HCT116 (cell line): ENCODE results near the gene CPNE4. TPM values are rescaled to one million over a fixed set of nuclear protein-coding genes. Genes with fewer than 3 reads are reported as not detected.

Source experiments
- ATAC-seq: fragments of 200-7000 bp; cut with Tn5 transposase; 2 replicates; pipeline ENCODE4 v1.9.1; 2020; ENCODE audit warnings: mild to moderate bottlenecking, moderate library complexity
- BruUV-seq: library from RNA; stranded (reverse); fragments of 400-500 nt; replicated peaks from 2 replicates; lab custom pipeline; 2021; lab: Mats Ljungman, UMichigan
- CTCF ChIA-PET: fragments of 300-600 bp; sonication (Branson Sonifier 250); formaldehyde crosslinking; loops from one replicate; lab custom pipeline; 2021; ENCODE audit warnings: antibody characterized with exemption; lab: Charles Lee
- POLR2A ChIA-PET: fragments of 300-600, 350-600 bp; sonication (Branson Sonifier 250); formaldehyde crosslinking; loops from one replicate; lab custom pipeline; 2021; ENCODE audit warnings: antibody characterized with exemption; lab: Charles Lee
- RAD21 ChIA-PET, 2 experiments: fragments of 300-600 bp; sonication (Branson Sonifier 250); formaldehyde crosslinking; loops; one replicate each; lab custom pipeline; 2023; ENCODE audit warnings: low total read pairs in 2 of 2; ENCODE audit not compliant: uncharacterized antibody in 2 of 2, unreplicated experiment in 2 of 2, low non-redundant PET in 1 of 2; lab: Charles Lee
- DNase-seq: peaks from one replicate; pipeline ENCODE4 v3.0.0-alpha.2; 2010; ENCODE audit warnings: low read depth, low spot score
- H2AFZ ChIP-seq: fragments of 200-600 bp; shearing (Covaris generic), sonication (generic); 2 replicates; pipeline ENCODE4 v1.6.1; 2017; ENCODE audit warnings: low read depth, mixed run types, mixed read lengths, antibody characterized with exemption, low read length; ENCODE audit not compliant: poor library complexity, severe bottlenecking
- H3K27ac ChIP-seq: 2 replicates; pipeline ENCODE4 v1.5.1; 2012; ENCODE audit warnings: low read depth, low read length
- H3K27me3 ChIP-seq: fragments of 200-600 bp; sonication (generic); 2 replicates; pipeline ENCODE4 v1.6.1; 2016; ENCODE audit warnings: mixed run types, low read length, mixed read lengths; ENCODE audit not compliant: insufficient read depth
- H3K36me3 ChIP-seq, 2 experiments: fragments of 200-500 bp in 1 of 2; fragments of 200-600 bp in 1 of 2; sonication (Bioruptor generic) in 1 of 2; sonication (generic) in 1 of 2; 2 replicates each; pipeline versions ENCODE4 v1.5.1 to v1.6.1; 2014 to 2016; ENCODE audit warnings: low read length in 2 of 2, inconsistent platforms in 1 of 2, mixed read lengths in 1 of 2, mixed run types in 1 of 2; ENCODE audit not compliant: insufficient read depth in 2 of 2, control insufficient read depth in 1 of 2
- H3K4me1 ChIP-seq, 2 experiments: fragments of 200-600 bp in 1 of 2; sonication (generic) in 1 of 2; 2 replicates each; pipeline versions ENCODE4 v1.5.1 to v1.6.1; 2012 to 2017; ENCODE audit warnings: low read length in 2 of 2, inconsistent platforms in 1 of 2, mild to moderate bottlenecking in 1 of 2, mixed read lengths in 1 of 2, mixed run types in 1 of 2, moderate library complexity in 1 of 2; ENCODE audit not compliant: insufficient read depth in 2 of 2, control insufficient read depth in 1 of 2
- H3K4me2 ChIP-seq: fragments of 200-600 bp; sonication (generic); 2 replicates; pipeline ENCODE4 v1.6.1; 2017; ENCODE audit warnings: mixed run types, low read length, mixed read lengths
- H3K4me3 ChIP-seq, 2 experiments: fragments of 200-600 bp in 1 of 2; sonication (generic) in 1 of 2; replicated peaks in 1 of 2; 2 replicates each; pipeline ENCODE4 v1.5.1; 2011 to 2016; ENCODE audit warnings: low read length in 2 of 2, control low read depth in 1 of 2, low read depth in 1 of 2, mild to moderate bottlenecking in 1 of 2, mixed read lengths in 1 of 2, mixed run types in 1 of 2
- H3K79me2 ChIP-seq: fragments of 200-600 bp; sonication (generic); 2 replicates; pipeline ENCODE4 v1.6.1; 2017; ENCODE audit warnings: mild to moderate bottlenecking, mixed run types, low read length, moderate library complexity, mixed read lengths; ENCODE audit not compliant: insufficient read depth
- H3K9ac ChIP-seq: fragments of 200-600 bp; sonication (generic); 2 replicates; pipeline ENCODE4 v1.6.1; 2016; ENCODE audit warnings: low read length, mixed read lengths
- H3K9me2 ChIP-seq: fragments of 200-600 bp; sonication (generic), shearing (Covaris generic); 2 replicates; pipeline ENCODE4 v1.6.1; 2017; ENCODE audit warnings: mixed run types, mild to moderate bottlenecking, moderate library complexity; ENCODE audit not compliant: insufficient read depth
- H3K9me3 ChIP-seq, 2 experiments: fragments of 200-500 bp in 1 of 2; fragments of 200-600 bp in 1 of 2; sonication (Bioruptor generic) in 1 of 2; sonication (generic) in 1 of 2; 2 replicates each; pipeline ENCODE4 v1.6.1; 2014 to 2017; ENCODE audit warnings: low read length in 2 of 2, mixed read lengths in 2 of 2, inconsistent platforms in 1 of 2, low read depth in 1 of 2, mild to moderate bottlenecking in 1 of 2, mixed run types in 1 of 2, moderate library complexity in 1 of 2; ENCODE audit not compliant: control insufficient read depth in 1 of 2, insufficient read depth in 1 of 2
- H4K20me1 ChIP-seq: fragments of 200-600 bp; sonication (generic), shearing (Covaris generic); 2 replicates; pipeline ENCODE4 v1.6.1; 2017; ENCODE audit warnings: mixed run types, mild to moderate bottlenecking, moderate library complexity; ENCODE audit not compliant: insufficient read depth
- CBX3 ChIP-seq: IDR thresholded peaks from 2 replicates; pipeline ENCODE4 v1.6.1; 2012; ENCODE audit warnings: low read depth
- CEBPB ChIP-seq: IDR thresholded peaks from 2 replicates; pipeline ENCODE4 v1.6.1; 2012; ENCODE audit warnings: low read depth
- EGR1 ChIP-seq: IDR thresholded peaks from 2 replicates; pipeline ENCODE4 v1.6.1; 2012; ENCODE audit warnings: low read depth
- ELF1 ChIP-seq: IDR thresholded peaks from 2 replicates; pipeline ENCODE4 v1.6.1; 2012; ENCODE audit warnings: low read depth, borderline replicate concordance
- EZH2 ChIP-seq: fragments of 200-600 bp; sonication (generic); IDR thresholded peaks from 2 replicates; pipeline ENCODE4 v1.6.1; 2017; ENCODE audit warnings: antibody characterized with exemption, mixed run types
- EZH2phosphoT487 ChIP-seq: fragments of 200-600 bp; IDR thresholded peaks from 2 replicates; pipeline ENCODE4 v1.6.1; 2018; ENCODE audit warnings: antibody characterized with exemption, borderline replicate concordance
- JUND ChIP-seq: IDR thresholded peaks from 2 replicates; pipeline ENCODE4 v1.6.1; 2012
- POLR2AphosphoS5 ChIP-seq: IDR thresholded peaks from 2 replicates; pipeline ENCODE4 v1.6.1; 2011; ENCODE audit warnings: mild to moderate bottlenecking, low read depth, low read length, moderate library complexity
- RAD21 ChIP-seq: IDR thresholded peaks from 2 replicates; pipeline ENCODE4 v1.6.1; 2012; ENCODE audit warnings: low read depth, mild to moderate bottlenecking
- SIN3A ChIP-seq: IDR thresholded peaks from 2 replicates; pipeline ENCODE4 v1.6.1; 2012; ENCODE audit warnings: low read depth
- SRF ChIP-seq: IDR thresholded peaks from 2 replicates; pipeline ENCODE4 v1.6.1; 2012; ENCODE audit warnings: low read depth
- TCF7L2 ChIP-seq: IDR thresholded peaks from 2 replicates; pipeline ENCODE4 v1.7.0; 2011; ENCODE audit warnings: borderline replicate concordance, inconsistent platforms; ENCODE audit not compliant: insufficient read depth, insufficient read length; ENCODE audit errors: extremely low read depth
- YY1 ChIP-seq: IDR thresholded peaks from 2 replicates; pipeline ENCODE4 v1.6.1; 2011; ENCODE audit warnings: low read length, low read depth, moderate library complexity, mild to moderate bottlenecking; ENCODE audit not compliant: insufficient replicate concordance; ENCODE audit errors: extremely low read depth
- ZFX ChIP-seq: fragments of 450-650 bp; IDR thresholded peaks from 2 replicates; pipeline ENCODE4 v1.6.1; 2017
- ZNF274 ChIP-seq: fragments of 200-500 bp; sonication (Bioruptor generic); IDR thresholded peaks from 2 replicates; pipeline ENCODE4 v1.6.1; 2014; ENCODE audit warnings: mild to moderate bottlenecking, low read depth, low read length, inconsistent platforms
- intact Hi-C: fragments of 100-400 bp; cut with micrococcal nuclease; formaldehyde crosslinking; loops from 2 replicates; pipeline ENCODE4 v1.10.0; 2022
- total RNA-seq: library from RNA; stranded (reverse); gene quantifications from one replicate; pipeline ENCODE4 v1.2.1, GENCODE V29; 2021; ENCODE audit not compliant: unreplicated experiment
- TF ChIP-seq, protein P1 (sequence below): IDR thresholded peaks from 2 replicates; pipeline ENCODE4 v1.6.1; 2012; ENCODE audit warnings: low read depth
- TF ChIP-seq, protein P2 (sequence below): IDR thresholded peaks from 2 replicates; pipeline ENCODE4 v1.6.1; 2012
- TF ChIP-seq, protein P3 (sequence below), 3 experiments: fragments of 200-600 bp in 1 of 3; sonication (generic) in 1 of 3; IDR thresholded peaks in 2 of 3; conservative IDR thresholded peaks in 1 of 3; 2 replicates each; pipeline ENCODE4 v1.5.1; 2012 to 2017; ENCODE audit warnings: low read depth in 2 of 3, low read length in 2 of 3, antibody characterized with exemption in 1 of 3, borderline replicate concordance in 1 of 3, control low read depth in 1 of 3, mild to moderate bottlenecking in 1 of 3, mixed read lengths in 1 of 3, mixed run types in 1 of 3, moderate library complexity in 1 of 3; ENCODE audit not compliant: insufficient read depth in 1 of 3
- TF ChIP-seq, protein P4 (sequence below): IDR thresholded peaks from 2 replicates; pipeline ENCODE4 v1.6.1; 2012

CPNE4 gene
- total RNA-seq, 1 experiment from 2014 or later: not detected

DNA sequence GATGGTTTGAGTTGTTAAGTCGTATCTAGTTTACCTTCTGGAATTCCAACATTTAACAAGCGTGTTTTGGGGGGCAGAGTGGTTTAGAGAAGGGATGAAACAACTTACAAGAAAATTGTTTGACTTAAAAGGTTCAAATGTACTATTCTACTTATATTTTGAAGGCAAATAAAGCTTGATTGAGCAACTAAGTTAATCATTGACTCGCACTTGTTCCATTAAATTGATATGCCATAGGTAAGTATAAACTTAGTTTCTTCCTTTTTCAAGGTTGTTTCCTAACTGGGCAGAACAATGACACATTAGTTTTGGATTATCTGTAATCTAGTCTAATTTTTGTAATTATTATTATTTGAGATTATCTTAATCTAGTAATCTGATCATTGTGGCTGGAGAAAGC is 48.3 kb upstream of the CPNE4 start:
- Histone ChIP-seq H3K36me3 (no peaks in the 10 kb centered on the region), H3K4me1 (no peaks in the 10 kb centered on the region), H3K27me3 (no peaks in the 10 kb centered on the region), H3K9me2 (no peaks in the 10 kb centered on the region), H3K27ac (no peak overlapping the region), H3K4me2 (no peak overlapping the region), H2AFZ (no peak overlapping the region), H3K9ac (no peak overlapping the region), H4K20me1 (no peaks in the 10 kb centered on the region), H3K79me2 (no peaks in the 10 kb centered on the region), H3K4me3 (no peak overlapping the region), H3K9me3 (no peaks in the 10 kb centered on the region)
- DNase-seq (no peak), ATAC-seq (no peak)
- ChIA-PET RAD21 (no interaction called here), CTCF (no interaction called here), POLR2A (no interaction called here)
- no peak for TF ChIP-seq TCF7L2
- TF ChIP-seq JUND: no peak
- no peak for TF ChIP-seq EZH2
- no peak for TF ChIP-seq SIN3A
- no peak for TF ChIP-seq SRF
- TF ChIP-seq, protein P1, sequence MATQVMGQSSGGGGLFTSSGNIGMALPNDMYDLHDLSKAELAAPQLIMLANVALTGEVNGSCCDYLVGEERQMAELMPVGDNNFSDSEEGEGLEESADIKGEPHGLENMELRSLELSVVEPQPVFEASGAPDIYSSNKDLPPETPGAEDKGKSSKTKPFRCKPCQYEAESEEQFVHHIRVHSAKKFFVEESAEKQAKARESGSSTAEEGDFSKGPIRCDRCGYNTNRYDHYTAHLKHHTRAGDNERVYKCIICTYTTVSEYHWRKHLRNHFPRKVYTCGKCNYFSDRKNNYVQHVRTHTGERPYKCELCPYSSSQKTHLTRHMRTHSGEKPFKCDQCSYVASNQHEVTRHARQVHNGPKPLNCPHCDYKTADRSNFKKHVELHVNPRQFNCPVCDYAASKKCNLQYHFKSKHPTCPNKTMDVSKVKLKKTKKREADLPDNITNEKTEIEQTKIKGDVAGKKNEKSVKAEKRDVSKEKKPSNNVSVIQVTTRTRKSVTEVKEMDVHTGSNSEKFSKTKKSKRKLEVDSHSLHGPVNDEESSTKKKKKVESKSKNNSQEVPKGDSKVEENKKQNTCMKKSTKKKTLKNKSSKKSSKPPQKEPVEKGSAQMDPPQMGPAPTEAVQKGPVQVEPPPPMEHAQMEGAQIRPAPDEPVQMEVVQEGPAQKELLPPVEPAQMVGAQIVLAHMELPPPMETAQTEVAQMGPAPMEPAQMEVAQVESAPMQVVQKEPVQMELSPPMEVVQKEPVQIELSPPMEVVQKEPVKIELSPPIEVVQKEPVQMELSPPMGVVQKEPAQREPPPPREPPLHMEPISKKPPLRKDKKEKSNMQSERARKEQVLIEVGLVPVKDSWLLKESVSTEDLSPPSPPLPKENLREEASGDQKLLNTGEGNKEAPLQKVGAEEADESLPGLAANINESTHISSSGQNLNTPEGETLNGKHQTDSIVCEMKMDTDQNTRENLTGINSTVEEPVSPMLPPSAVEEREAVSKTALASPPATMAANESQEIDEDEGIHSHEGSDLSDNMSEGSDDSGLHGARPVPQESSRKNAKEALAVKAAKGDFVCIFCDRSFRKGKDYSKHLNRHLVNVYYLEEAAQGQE: no peak
- no peak for TF ChIP-seq RAD21
- TF ChIP-seq POLR2AphosphoS5: no peak
- TF ChIP-seq, protein P2, sequence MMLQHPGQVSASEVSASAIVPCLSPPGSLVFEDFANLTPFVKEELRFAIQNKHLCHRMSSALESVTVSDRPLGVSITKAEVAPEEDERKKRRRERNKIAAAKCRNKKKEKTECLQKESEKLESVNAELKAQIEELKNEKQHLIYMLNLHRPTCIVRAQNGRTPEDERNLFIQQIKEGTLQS: no peak
- TF ChIP-seq ELF1: no peak
- TF ChIP-seq, protein P3, sequence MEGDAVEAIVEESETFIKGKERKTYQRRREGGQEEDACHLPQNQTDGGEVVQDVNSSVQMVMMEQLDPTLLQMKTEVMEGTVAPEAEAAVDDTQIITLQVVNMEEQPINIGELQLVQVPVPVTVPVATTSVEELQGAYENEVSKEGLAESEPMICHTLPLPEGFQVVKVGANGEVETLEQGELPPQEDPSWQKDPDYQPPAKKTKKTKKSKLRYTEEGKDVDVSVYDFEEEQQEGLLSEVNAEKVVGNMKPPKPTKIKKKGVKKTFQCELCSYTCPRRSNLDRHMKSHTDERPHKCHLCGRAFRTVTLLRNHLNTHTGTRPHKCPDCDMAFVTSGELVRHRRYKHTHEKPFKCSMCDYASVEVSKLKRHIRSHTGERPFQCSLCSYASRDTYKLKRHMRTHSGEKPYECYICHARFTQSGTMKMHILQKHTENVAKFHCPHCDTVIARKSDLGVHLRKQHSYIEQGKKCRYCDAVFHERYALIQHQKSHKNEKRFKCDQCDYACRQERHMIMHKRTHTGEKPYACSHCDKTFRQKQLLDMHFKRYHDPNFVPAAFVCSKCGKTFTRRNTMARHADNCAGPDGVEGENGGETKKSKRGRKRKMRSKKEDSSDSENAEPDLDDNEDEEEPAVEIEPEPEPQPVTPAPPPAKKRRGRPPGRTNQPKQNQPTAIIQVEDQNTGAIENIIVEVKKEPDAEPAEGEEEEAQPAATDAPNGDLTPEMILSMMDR (IDR thresholded peaks at IDR 0.05 in 2 of 3, conservative IDR thresholded peaks at IDR 0.05 in 1 of 3; ENCODE audit: borderline replicate concordance in 1 of 3, insufficient read depth in 1 of 3, low read depth in 2 of 3, low read length in 2 of 3): no peak
- no peak for TF ChIP-seq CEBPB
- TF ChIP-seq ZFX: no peak
- no peak for TF ChIP-seq EZH2phosphoT487
- TF ChIP-seq ZNF274: no peak
- TF ChIP-seq, protein P4, sequence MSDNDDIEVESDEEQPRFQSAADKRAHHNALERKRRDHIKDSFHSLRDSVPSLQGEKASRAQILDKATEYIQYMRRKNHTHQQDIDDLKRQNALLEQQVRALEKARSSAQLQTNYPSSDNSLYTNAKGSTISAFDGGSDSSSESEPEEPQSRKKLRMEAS: no peak
- TF ChIP-seq YY1: no peak
- no peak for TF ChIP-seq CBX3
- no peak for TF ChIP-seq EGR1
- BruUV-seq: no TSS peak
- intact Hi-C loops: no loop called here
